Measurements from ENCODE around the gene USP46. TPM values are rescaled to one million over a fixed set of nuclear protein-coding genes. Genes with fewer than 3 reads are reported as not detected.

USP46 gene
- total RNA-seq, 1 experiment from 2014 or later, result 15.5 TPM

DNA sequence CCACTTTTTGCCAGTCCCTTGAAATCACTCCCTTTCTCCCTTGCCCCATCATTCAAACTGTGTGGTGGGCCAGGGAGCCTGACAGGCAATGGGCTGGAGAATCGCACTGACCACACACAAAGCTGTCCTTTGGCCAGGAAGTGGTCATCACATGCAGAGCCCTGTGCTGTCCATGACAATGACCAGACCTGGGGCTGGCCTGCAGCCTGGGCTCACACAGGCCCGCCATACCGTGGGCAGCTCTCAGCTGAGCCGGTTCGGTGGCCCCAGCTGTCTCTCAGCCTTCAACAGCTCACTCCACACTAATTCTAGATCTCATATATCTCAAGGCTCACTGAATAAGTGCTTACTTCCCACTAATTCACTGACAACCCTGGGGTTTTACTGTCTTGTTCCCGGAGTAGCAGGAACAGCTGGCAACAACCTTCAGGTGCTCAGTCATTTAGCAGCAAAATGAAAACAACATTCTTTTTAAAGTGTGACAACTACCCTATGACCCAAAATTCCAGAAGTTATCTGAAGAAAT, 48.0 kb downstream of the USP46 start:
- H3K4me1 ChIP-seq (ENCODE audit: control insufficient read depth, insufficient read depth, low read length), result no peaks in the 10 kb centered on the region
- no peak for TF ChIP-seq POLR2AphosphoS5 (IDR thresholded peaks at IDR 0.05; ENCODE audit: low read depth, low read length)
- no peaks in the 10 kb centered on the region for H3K27me3 ChIP-seq (ENCODE audit: control insufficient read depth, insufficient read depth, low read length)
- CTCF ChIA-PET, result no interaction called here
- ATAC-seq (no peak), DNase-seq (ENCODE audit: low read depth, low spot score) (no peak)
- no peak overlapping the region for H3K4me3 ChIP-seq (ENCODE audit: low read depth in 2 of 2, low read length in 2 of 2)
- POLR2A ChIA-PET, result no interaction called here
- H3K36me3 ChIP-seq (ENCODE audit: control insufficient read depth, insufficient read depth, low read length), result no peaks in the 10 kb centered on the region
- in situ Hi-C loops (cut with HindIII; ENCODE audit: low pct_unique_long_range_greater_than_20kb, low sequenced_read_pairs), result no loop called here
- no TSS peak for BruUV-seq (replicated peaks)
- intact Hi-C loops (cut with micrococcal nuclease; ENCODE audit: unreplicated experiment), result no loop called here
- no peak overlapping the region for H3K27ac ChIP-seq (ENCODE audit: low read length)
- no peaks in the 10 kb centered on the region for H3K9me3 ChIP-seq (ENCODE audit: control insufficient read depth, insufficient read depth, low read depth, low read length)

DNA sequence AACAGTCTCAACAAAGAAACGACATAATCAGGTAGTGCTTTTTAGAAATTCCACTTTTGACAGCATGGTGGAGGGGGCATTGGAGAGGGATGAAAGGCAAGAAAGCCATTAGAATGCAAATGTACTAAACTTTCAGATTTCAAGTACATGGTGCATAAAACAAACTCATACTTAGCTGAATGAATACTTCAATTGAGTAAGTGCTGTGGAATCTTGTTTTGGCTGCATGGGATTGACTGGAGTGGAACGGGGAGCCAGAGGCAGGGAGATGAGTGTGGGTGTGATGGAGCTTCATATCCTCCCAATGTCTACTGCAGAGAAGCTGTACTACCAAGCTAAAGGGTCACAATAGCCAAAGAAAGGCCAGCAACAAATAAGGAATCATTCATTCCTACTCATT, 52.4 kb downstream of the USP46 start:
- DNase-seq (ENCODE audit: low read depth, low spot score) (no peak), ATAC-seq (no peak)
- Histone ChIP-seq H3K36me3 (ENCODE audit: control insufficient read depth, insufficient read depth, low read length) (no peaks in the 10 kb centered on the region), H3K27me3 (ENCODE audit: control insufficient read depth, insufficient read depth, low read length) (no peaks in the 10 kb centered on the region), H3K27ac (ENCODE audit: low read length) (no peak overlapping the region), H3K9me3 (ENCODE audit: control insufficient read depth, insufficient read depth, low read depth, low read length) (no peaks in the 10 kb centered on the region), H3K4me3 (ENCODE audit: low read depth in 2 of 2, low read length in 2 of 2) (no peak overlapping the region), H3K4me1 (ENCODE audit: control insufficient read depth, insufficient read depth, low read length) (no peaks in the 10 kb centered on the region)
- intact Hi-C loops (cut with micrococcal nuclease; ENCODE audit: unreplicated experiment) (no loop called here), in situ Hi-C loops (cut with HindIII; ENCODE audit: low pct_unique_long_range_greater_than_20kb, low sequenced_read_pairs) (no loop called here)
- no TSS peak for BruUV-seq (replicated peaks)
- no peak for TF ChIP-seq POLR2AphosphoS5 (IDR thresholded peaks at IDR 0.05; ENCODE audit: low read depth, low read length)
- TF ChIP-seq, protein P1, sequence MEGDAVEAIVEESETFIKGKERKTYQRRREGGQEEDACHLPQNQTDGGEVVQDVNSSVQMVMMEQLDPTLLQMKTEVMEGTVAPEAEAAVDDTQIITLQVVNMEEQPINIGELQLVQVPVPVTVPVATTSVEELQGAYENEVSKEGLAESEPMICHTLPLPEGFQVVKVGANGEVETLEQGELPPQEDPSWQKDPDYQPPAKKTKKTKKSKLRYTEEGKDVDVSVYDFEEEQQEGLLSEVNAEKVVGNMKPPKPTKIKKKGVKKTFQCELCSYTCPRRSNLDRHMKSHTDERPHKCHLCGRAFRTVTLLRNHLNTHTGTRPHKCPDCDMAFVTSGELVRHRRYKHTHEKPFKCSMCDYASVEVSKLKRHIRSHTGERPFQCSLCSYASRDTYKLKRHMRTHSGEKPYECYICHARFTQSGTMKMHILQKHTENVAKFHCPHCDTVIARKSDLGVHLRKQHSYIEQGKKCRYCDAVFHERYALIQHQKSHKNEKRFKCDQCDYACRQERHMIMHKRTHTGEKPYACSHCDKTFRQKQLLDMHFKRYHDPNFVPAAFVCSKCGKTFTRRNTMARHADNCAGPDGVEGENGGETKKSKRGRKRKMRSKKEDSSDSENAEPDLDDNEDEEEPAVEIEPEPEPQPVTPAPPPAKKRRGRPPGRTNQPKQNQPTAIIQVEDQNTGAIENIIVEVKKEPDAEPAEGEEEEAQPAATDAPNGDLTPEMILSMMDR (IDR thresholded peaks at IDR 0.05), result no peak
- TF ChIP-seq, protein P2, sequence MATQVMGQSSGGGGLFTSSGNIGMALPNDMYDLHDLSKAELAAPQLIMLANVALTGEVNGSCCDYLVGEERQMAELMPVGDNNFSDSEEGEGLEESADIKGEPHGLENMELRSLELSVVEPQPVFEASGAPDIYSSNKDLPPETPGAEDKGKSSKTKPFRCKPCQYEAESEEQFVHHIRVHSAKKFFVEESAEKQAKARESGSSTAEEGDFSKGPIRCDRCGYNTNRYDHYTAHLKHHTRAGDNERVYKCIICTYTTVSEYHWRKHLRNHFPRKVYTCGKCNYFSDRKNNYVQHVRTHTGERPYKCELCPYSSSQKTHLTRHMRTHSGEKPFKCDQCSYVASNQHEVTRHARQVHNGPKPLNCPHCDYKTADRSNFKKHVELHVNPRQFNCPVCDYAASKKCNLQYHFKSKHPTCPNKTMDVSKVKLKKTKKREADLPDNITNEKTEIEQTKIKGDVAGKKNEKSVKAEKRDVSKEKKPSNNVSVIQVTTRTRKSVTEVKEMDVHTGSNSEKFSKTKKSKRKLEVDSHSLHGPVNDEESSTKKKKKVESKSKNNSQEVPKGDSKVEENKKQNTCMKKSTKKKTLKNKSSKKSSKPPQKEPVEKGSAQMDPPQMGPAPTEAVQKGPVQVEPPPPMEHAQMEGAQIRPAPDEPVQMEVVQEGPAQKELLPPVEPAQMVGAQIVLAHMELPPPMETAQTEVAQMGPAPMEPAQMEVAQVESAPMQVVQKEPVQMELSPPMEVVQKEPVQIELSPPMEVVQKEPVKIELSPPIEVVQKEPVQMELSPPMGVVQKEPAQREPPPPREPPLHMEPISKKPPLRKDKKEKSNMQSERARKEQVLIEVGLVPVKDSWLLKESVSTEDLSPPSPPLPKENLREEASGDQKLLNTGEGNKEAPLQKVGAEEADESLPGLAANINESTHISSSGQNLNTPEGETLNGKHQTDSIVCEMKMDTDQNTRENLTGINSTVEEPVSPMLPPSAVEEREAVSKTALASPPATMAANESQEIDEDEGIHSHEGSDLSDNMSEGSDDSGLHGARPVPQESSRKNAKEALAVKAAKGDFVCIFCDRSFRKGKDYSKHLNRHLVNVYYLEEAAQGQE (IDR thresholded peaks at IDR 0.05; ENCODE audit: insufficient read depth in 1 of 2, low read depth in 2 of 2, low read length in 1 of 2), result no peak
- POLR2A ChIA-PET, result no interaction called here
- CTCF ChIA-PET, result no interaction called here

DNA sequence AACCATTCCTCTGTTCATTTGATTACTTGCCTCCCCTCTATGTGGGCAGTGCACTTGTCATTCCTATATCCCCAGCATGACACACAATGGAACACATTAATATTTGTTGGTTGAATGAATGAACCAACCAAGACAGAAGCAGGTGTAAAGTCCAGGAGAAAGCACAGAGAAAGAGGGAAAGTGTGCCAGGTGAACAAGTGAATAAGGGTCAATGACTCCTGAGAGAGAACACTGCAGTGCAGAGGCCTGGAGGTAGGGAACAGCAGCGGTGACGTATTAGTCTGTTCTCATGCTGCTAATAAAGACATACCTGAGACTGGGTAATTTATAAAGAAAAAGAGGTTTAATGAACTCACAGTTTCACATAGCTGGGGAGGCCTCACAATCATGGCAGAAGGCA, 53.1 kb downstream of the USP46 start:
- POLR2A ChIA-PET, result no interaction called here
- CTCF ChIA-PET, result no interaction called here
- no TSS peak for BruUV-seq (replicated peaks)
- H3K4me1 ChIP-seq (ENCODE audit: control insufficient read depth, insufficient read depth, low read length), result no peaks in the 10 kb centered on the region
- no peaks in the 10 kb centered on the region for H3K9me3 ChIP-seq (ENCODE audit: control insufficient read depth, insufficient read depth, low read depth, low read length)
- H3K4me3 ChIP-seq (ENCODE audit: low read depth in 2 of 2, low read length in 2 of 2), result no peak overlapping the region
- ATAC-seq (no peak), DNase-seq (ENCODE audit: low read depth, low spot score) (no peak)
- intact Hi-C loops (cut with micrococcal nuclease; ENCODE audit: unreplicated experiment) (no loop called here), in situ Hi-C loops (cut with HindIII; ENCODE audit: low pct_unique_long_range_greater_than_20kb, low sequenced_read_pairs) (no loop called here)
- TF ChIP-seq POLR2AphosphoS5 (IDR thresholded peaks at IDR 0.05; ENCODE audit: low read depth, low read length) (no peak), TCF7L2 (IDR thresholded peaks at IDR 0.05; ENCODE audit: low read depth, low read length) (no peak), SIN3A (IDR thresholded peaks at IDR 0.05; ENCODE audit: borderline replicate concordance, insufficient read depth, low read depth, low read length) (no peak)
- TF ChIP-seq, protein P1 (IDR thresholded peaks at IDR 0.05), result no peak
- TF ChIP-seq, protein P2 (IDR thresholded peaks at IDR 0.05; ENCODE audit: insufficient read depth in 1 of 2, low read depth in 2 of 2, low read length in 1 of 2), result no peak
- H3K27ac ChIP-seq (ENCODE audit: low read length), result no peak overlapping the region
- no peaks in the 10 kb centered on the region for H3K36me3 ChIP-seq (ENCODE audit: control insufficient read depth, insufficient read depth, low read length)
- no peaks in the 10 kb centered on the region for H3K27me3 ChIP-seq (ENCODE audit: control insufficient read depth, insufficient read depth, low read length)
